Measurements from ENCODE around the gene ARHGAP26. TPM values are rescaled to one million over a fixed set of nuclear protein-coding genes. Genes with fewer than 3 reads are reported as not detected.

ARHGAP26 gene
- total and polyA plus RNA-seq, 10 donors = 4.2 to 148 (median 55.5) TPM

DNA sequence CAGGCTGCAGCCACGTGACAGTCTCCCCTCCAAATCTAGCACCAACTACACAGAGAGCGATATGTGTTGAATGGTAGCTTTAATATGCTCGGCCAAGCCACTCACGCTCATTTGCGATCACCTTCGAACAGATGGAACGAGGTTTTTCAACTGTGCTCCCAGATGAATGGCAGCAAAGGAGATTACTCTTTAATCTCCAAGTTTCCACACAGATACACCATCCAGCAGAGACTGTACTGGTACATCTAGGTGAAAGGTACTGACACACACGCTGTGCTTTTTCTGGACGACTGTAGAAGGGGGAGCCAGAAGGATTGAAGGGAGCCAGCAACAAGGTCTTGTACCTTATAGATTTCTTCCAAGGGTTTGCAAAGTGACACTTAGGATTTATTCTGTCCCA, 369.4 kb downstream of the ARHGAP26 start:
- 94 to 98% (median 98%) methylated on average over 9 of the region's 9 CpGs for WGBS, 5 donors
- H3K36me3 ChIP-seq = peaks cover 0 to 38% (median 3%) of the 10 kb centered on the region in 6 donors
- TF ChIP-seq, protein P1, sequence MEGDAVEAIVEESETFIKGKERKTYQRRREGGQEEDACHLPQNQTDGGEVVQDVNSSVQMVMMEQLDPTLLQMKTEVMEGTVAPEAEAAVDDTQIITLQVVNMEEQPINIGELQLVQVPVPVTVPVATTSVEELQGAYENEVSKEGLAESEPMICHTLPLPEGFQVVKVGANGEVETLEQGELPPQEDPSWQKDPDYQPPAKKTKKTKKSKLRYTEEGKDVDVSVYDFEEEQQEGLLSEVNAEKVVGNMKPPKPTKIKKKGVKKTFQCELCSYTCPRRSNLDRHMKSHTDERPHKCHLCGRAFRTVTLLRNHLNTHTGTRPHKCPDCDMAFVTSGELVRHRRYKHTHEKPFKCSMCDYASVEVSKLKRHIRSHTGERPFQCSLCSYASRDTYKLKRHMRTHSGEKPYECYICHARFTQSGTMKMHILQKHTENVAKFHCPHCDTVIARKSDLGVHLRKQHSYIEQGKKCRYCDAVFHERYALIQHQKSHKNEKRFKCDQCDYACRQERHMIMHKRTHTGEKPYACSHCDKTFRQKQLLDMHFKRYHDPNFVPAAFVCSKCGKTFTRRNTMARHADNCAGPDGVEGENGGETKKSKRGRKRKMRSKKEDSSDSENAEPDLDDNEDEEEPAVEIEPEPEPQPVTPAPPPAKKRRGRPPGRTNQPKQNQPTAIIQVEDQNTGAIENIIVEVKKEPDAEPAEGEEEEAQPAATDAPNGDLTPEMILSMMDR (IDR thresholded peaks at IDR 0.05 in 8 of 11, conservative IDR thresholded peaks at IDR 0.05 in 3 of 11) = no peak
- no peak for TF ChIP-seq POLR2AphosphoS5 (IDR thresholded peaks at IDR 0.05)
- no peak for TF ChIP-seq POLR2A (IDR thresholded peaks at IDR 0.05)
- intact Hi-C loops (cut with DNase I; ENCODE audit: low total_unique reads) = no loop called here
- H3K9me3 ChIP-seq = no peaks in the 10 kb centered on the region
- no peak for DNase-seq
- no peak overlapping the region for H3K27ac ChIP-seq
- H3K4me1 ChIP-seq = peaks cover 0 to 19% (median 4%) of the 10 kb centered on the region in 6 donors
- no peak overlapping the region for H3K4me3 ChIP-seq
- no peaks in the 10 kb centered on the region for H3K27me3 ChIP-seq (replicated peaks in 1 of 7)

- no peak for DNase-seq
These were observed 370.5 kb downstream of the ARHGAP26 start for GRCh38 chr5:143140492-143141203.

DNA sequence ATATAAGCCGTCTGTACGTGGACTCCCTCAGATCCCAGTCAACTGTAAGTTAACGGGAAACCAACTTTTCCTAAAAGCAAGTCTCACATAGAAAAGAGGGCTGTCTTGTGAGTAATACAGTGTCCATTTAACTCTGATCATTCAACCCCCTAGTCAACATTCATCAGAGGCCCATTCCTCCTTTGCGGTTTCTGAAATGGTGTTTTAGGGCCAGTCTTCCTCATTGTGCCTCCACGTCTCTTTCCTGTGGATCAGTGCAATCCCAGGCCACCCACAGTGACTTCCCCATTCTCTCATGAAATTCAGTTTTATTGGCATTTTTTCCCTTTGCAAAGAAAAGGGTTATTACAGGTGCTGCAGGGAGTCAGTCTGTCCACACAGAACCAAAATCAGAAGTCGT, 371.5 kb downstream of the ARHGAP26 start:
- peaks cover 0 to 19% (median 0%) of the 10 kb centered on the region in 6 donors for H3K36me3 ChIP-seq
- TF ChIP-seq, protein P1 (IDR thresholded peaks at IDR 0.05 in 8 of 11, conservative IDR thresholded peaks at IDR 0.05 in 3 of 11) = no peak
- TF ChIP-seq POLR2A (IDR thresholded peaks at IDR 0.05) (no peak), POLR2AphosphoS5 (IDR thresholded peaks at IDR 0.05) (no peak)
- no peak for DNase-seq
- H3K27me3 ChIP-seq (replicated peaks in 1 of 7) = no peaks in the 10 kb centered on the region
- peaks cover 0 to 19% (median 6%) of the 10 kb centered on the region in 6 donors for H3K4me1 ChIP-seq
- H3K9me3 ChIP-seq = no peaks in the 10 kb centered on the region
- H3K4me3 ChIP-seq = no peak overlapping the region
- intact Hi-C loops (cut with DNase I; ENCODE audit: low total_unique reads) = no loop called here
- no peak overlapping the region for H3K27ac ChIP-seq
- WGBS, 5 donors = 57 to 74% (median 64%) methylated on average over 6 of the region's 6 CpGs

More at GRCh38 chr5:143140492-143141203, 370.5 kb downstream of the ARHGAP26 start:
- no peak overlapping the region for H3K27ac ChIP-seq
- no peaks in the 10 kb centered on the region for H3K27me3 ChIP-seq (replicated peaks in 1 of 7)
- peaks cover 0 to 19% (median 4%) of the 10 kb centered on the region in 6 donors for H3K4me1 ChIP-seq
- intact Hi-C loops (cut with DNase I; ENCODE audit: low total_unique reads) = no loop called here
- H3K4me3 ChIP-seq = no peak overlapping the region
- WGBS, 5 donors = 86 to 95% (median 91%) methylated on average over 9 of the region's 9 CpGs
- TF ChIP-seq POLR2A (IDR thresholded peaks at IDR 0.05) (no peak), POLR2AphosphoS5 (IDR thresholded peaks at IDR 0.05) (no peak)
- TF ChIP-seq, protein P1 (IDR thresholded peaks at IDR 0.05 in 8 of 11, conservative IDR thresholded peaks at IDR 0.05 in 3 of 11) = no peak
- peaks cover 0 to 27% (median 0%) of the 10 kb centered on the region in 6 donors for H3K36me3 ChIP-seq
- H3K9me3 ChIP-seq = no peaks in the 10 kb centered on the region

DNA sequence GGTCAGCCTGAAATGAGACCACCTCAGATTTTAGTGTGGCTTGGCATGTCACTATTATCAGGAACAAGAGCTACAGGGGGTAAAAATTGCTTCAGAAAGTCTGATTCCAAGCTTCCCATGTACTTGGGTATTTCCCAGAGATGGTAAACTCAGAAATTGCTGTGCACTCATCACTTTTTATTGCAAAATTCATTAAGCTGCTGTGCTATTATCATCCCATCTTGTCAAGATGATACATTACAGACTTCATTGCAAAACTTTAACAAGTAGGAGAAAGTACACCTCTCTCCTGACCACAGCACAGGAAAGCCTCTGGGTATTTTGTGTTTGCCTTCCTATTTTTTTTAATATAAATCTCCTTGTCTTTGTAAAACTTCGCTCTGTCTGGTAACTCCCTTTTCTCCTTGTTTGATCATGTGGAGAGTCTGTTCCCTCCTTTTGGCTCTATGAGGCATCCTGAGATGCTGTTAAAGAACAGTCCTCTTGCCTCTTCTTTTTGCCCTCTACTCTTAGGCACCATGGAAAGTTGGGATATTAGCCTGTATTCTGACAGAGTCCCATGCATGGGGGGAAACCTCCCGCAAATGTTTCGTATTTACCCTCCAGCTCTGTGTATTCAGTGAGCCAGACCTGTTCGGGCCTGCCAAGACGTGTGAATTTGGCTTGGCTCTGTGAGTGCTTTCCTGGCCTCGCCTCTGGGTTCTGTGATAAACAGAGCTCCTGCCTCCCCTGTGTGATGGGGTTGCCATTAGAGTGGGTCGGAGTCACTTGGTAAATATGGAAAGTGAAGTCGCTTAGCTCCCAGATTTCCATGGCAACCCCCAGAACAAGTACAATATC, 372.6 kb downstream of the ARHGAP26 start:
- Histone ChIP-seq H3K4me1 (peaks cover 0 to 19% (median 6%) of the 10 kb centered on the region in 6 donors), H3K4me3 (no peak overlapping the region), H3K27ac (no peak overlapping the region), H3K9me3 (no peaks in the 10 kb centered on the region), H3K36me3 (peaks cover 0 to 18% (median 0%) of the 10 kb centered on the region in 6 donors), H3K27me3 (replicated peaks in 1 of 7) (no peaks in the 10 kb centered on the region)
- no peak for DNase-seq
- 83 to 94% (median 90%) methylated on average over 8 of the region's 8 CpGs for WGBS, 5 donors
- intact Hi-C loops (cut with DNase I; ENCODE audit: low total_unique reads) = no loop called here
- TF ChIP-seq POLR2A (IDR thresholded peaks at IDR 0.05) (no peak), POLR2AphosphoS5 (IDR thresholded peaks at IDR 0.05) (no peak)
- TF ChIP-seq, protein P1 (IDR thresholded peaks at IDR 0.05 in 8 of 11, conservative IDR thresholded peaks at IDR 0.05 in 3 of 11) = no peak
